ENCODE measurements around the gene C11orf68.

GRCh38 chr11:65868076-65868667 is 50.7 kb downstream of the C11orf68 start:
- no peak for TF ChIP-seq EZH2 (IDR thresholded peaks at IDR 0.05)
- TF ChIP-seq POLR2AphosphoS5 (IDR thresholded peaks at IDR 0.05; ENCODE audit: borderline replicate concordance, low read depth, low read length) = no peak; the same call in 1 of the 2 replicates
- TF ChIP-seq FOXP2 (optimal IDR thresholded peaks at IDR 0.05; ENCODE audit: control extremely low read depth, extremely low read length, insufficient read depth) = no peak
